Spleen (tissue), 11 donors: ENCODE measurements around the gene H6PD. TPM values are rescaled to one million over a fixed set of nuclear protein-coding genes. Genes with fewer than 3 reads are reported as not detected.

Source experiments
- DNase-seq: peaks from one replicate; pipeline ENCODE4 v3.0.0-alpha.2; 2020
- H3K27ac ChIP-seq, 8 donors: fragments of 200-600 bp; sonication (generic) in 7 of 8; 1 replicate in 4 of 8; 2 replicates in 4 of 8; pipeline versions ENCODE4 v1.5.0 to v1.8.0; 2016 to 2021; ENCODE audit warnings: inconsistent platforms in 4 of 8, mild to moderate bottlenecking in 4 of 8, moderate library complexity in 1 of 8
- H3K27me3 ChIP-seq, 7 donors: fragments of 200-600 bp; sonication (generic) in 6 of 7; replicated peaks in 1 of 7; 1 replicate in 4 of 7; 2 replicates in 3 of 7; pipeline versions ENCODE4 v1.5.0 to v1.8.0; 2016 to 2021; ENCODE audit warnings: inconsistent platforms in 3 of 7, mild to moderate bottlenecking in 1 of 7
- H3K36me3 ChIP-seq, 6 donors: fragments of 200-600 bp; sonication (generic) in 5 of 6; 1 replicate in 4 of 6; 2 replicates in 2 of 6; pipeline versions ENCODE4 v1.5.0 to v1.8.0; 2016 to 2021; ENCODE audit warnings: inconsistent platforms in 2 of 6
- H3K4me1 ChIP-seq, 6 donors: fragments of 200-600 bp; sonication (generic) in 5 of 6; 1 replicate in 3 of 6; 2 replicates in 3 of 6; pipeline versions ENCODE4 v1.5.0 to v1.8.0; 2016 to 2021; ENCODE audit warnings: inconsistent platforms in 3 of 6
- H3K4me3 ChIP-seq, 8 donors: fragments of 200-600 bp; sonication (generic) in 7 of 8; 1 replicate in 4 of 8; 2 replicates in 4 of 8; pipeline versions ENCODE4 v1.5.0 to v1.8.0; 2016 to 2021; ENCODE audit warnings: inconsistent platforms in 4 of 8, mild to moderate bottlenecking in 4 of 8, moderate library complexity in 2 of 8
- H3K9me3 ChIP-seq, 8 donors: fragments of 200-600 bp; sonication (generic) in 7 of 8; 1 replicate in 4 of 8; 2 replicates in 4 of 8; pipeline versions ENCODE4 v1.5.0 to v1.8.0; 2016 to 2021; ENCODE audit warnings: inconsistent platforms in 4 of 8
- POLR2A ChIP-seq, 3 donors: fragments of 450-650 bp; IDR thresholded peaks; one replicate each; pipeline ENCODE4 v1.5.1; 2017; ENCODE audit warnings: antibody characterized with exemption in 3 of 3, mild to moderate bottlenecking in 1 of 3
- POLR2AphosphoS5 ChIP-seq, 3 donors: sonication (generic); formaldehyde crosslinking; IDR thresholded peaks; one replicate each; pipeline ENCODE4 v1.5.1; 2017; ENCODE audit warnings: antibody characterized with exemption in 3 of 3
- whole genome bisulfite sequencing, 5 donors: extraction: QIAGEN DNeasy Blood & Tissue Kit in 3 of 5; methylation state at CpG; one replicate each; pipeline versions ENCODE4 v1.1.5 to v1.1.7; 2013 to 2018; 5-methylcytosine and 5-hydroxymethylcytosine counted together
- intact Hi-C: fragments of 100-400 bp; cut with DNase I; formaldehyde crosslinking; loops from one replicate; pipeline ENCODE4 v1.15.0; 2023; ENCODE audit warnings: low total_unique reads
- polyA plus RNA-seq, 3 donors: library from polyadenylated mRNA; stranded (reverse); fragments of 200-250 nt; gene quantifications; one replicate each; pipeline ENCODE4 v1.2.1, GENCODE V29; 2013
- total RNA-seq, 7 donors: library from RNA; depleted of rRNA in 3 of 7; stranded (reverse); fragments of >200 nt in 3 of 7; fragmentation: NEBNext Ultra II Directional in 4 of 7; extraction: Animal tissue kit (Norgen Biotek cat#: 25700) in 4 of 7; gene quantifications; one replicate each; pipeline versions ENCODE4 v1.1.0 to v1.2.1, GENCODE V29; 2016 to 2021
- TF ChIP-seq, protein P1 (sequence below), 11 experiments: fragments of 200-600 bp in 7 of 11; fragments of 450-650 bp in 4 of 11; sonication (generic) in 4 of 11; IDR thresholded peaks in 8 of 11; conservative IDR thresholded peaks in 3 of 11; 1 replicate in 7 of 11; 2 replicates in 4 of 11; pipeline versions ENCODE4 v1.4.0 to v1.8.0; 2016 to 2021; ENCODE audit warnings: antibody characterized with exemption in 11 of 11, inconsistent platforms in 4 of 11, mild to moderate bottlenecking in 1 of 11
- donor health status: healthy with polysubstance abuse.
- donor health status: DM: no; HTN: no; CAD: no; lungs with moderate emphysema.
- donor health status: DM: no; HTN: no; CAD: no.
- donor health status: Bipolar disorder and iron deficiency.
- donor health status: healthy.
- donor health status: DM: no; HTN: no; CAD: no.
- donor health status: DM: yes; HTN: yes; CAD: no.

The H6PD gene
- total and polyA plus RNA-seq, 10 donors, result 4.5 to 55.3 (median 35.5) TPM

DNA sequence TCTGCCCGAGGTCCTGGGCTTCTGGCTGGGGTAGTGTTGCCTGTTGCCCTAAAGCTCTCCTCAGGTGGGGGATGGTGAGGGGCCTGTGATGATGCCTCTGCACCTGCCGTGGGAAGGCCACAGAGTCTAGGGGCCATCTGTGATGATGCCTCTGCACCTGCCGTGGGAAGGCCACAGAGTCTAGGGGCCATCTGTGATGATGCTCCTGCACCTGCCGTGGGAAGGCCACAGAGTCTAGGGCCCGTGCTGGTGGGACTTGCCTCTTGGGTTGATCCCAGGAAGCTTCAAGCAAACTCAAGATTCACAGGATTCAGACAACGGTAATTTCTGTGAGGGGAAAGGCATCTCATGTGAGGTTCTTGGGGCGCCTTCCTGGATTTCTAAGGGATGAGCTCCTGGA, 75.4 kb downstream of the H6PD start:
- Histone ChIP-seq H3K4me3 (no peak overlapping the region), H3K4me1 (peaks cover 0 to 15% (median 0%) of the 10 kb centered on the region in 6 donors)

DNA sequence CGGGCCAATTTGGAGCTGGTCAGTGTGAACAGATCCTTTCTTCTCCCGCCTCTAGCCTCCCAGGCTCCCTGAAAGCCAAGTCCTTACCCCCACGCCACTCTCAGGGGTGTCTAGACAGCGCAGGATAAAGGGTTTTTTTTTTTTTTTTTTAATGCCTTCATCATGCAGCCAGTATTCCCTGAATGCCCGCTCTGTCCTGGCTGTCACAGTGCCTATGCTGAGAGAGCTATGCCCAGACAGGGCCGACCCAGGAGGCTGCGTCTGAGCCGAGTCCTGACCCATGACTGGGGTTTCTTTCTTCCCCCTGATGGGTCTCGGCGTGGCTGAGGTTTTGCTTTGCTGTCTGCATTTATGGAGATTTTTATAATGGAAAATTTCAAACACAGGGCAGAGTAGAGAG, 76.5 kb downstream of the H6PD start:
- TF ChIP-seq, protein P1, sequence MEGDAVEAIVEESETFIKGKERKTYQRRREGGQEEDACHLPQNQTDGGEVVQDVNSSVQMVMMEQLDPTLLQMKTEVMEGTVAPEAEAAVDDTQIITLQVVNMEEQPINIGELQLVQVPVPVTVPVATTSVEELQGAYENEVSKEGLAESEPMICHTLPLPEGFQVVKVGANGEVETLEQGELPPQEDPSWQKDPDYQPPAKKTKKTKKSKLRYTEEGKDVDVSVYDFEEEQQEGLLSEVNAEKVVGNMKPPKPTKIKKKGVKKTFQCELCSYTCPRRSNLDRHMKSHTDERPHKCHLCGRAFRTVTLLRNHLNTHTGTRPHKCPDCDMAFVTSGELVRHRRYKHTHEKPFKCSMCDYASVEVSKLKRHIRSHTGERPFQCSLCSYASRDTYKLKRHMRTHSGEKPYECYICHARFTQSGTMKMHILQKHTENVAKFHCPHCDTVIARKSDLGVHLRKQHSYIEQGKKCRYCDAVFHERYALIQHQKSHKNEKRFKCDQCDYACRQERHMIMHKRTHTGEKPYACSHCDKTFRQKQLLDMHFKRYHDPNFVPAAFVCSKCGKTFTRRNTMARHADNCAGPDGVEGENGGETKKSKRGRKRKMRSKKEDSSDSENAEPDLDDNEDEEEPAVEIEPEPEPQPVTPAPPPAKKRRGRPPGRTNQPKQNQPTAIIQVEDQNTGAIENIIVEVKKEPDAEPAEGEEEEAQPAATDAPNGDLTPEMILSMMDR (IDR thresholded peaks at IDR 0.05 in 8 of 11, conservative IDR thresholded peaks at IDR 0.05 in 3 of 11), result no peak
- TF ChIP-seq POLR2A (IDR thresholded peaks at IDR 0.05) (no peak), POLR2AphosphoS5 (IDR thresholded peaks at IDR 0.05) (no peak)
- no peak for DNase-seq
- no peak overlapping the region for H3K27ac ChIP-seq

More for the DNA sequence above, 75.4 kb downstream of the H6PD start:
- TF ChIP-seq, protein P1 (IDR thresholded peaks at IDR 0.05 in 8 of 11, conservative IDR thresholded peaks at IDR 0.05 in 3 of 11), result no peak
- TF ChIP-seq POLR2AphosphoS5 (IDR thresholded peaks at IDR 0.05), result no peak
- TF ChIP-seq POLR2A (IDR thresholded peaks at IDR 0.05), result no peak
- H3K9me3 ChIP-seq, result no peaks in the 10 kb centered on the region
- WGBS, 5 donors, result 86 to 96% (median 89%) methylated on average over 7 of the region's 7 CpGs
- intact Hi-C loops, result no loop called here
- H3K36me3 ChIP-seq, result no peaks in the 10 kb centered on the region
- no peak overlapping the region for H3K27ac ChIP-seq
- no peak for DNase-seq
- no peaks in the 10 kb centered on the region for H3K27me3 ChIP-seq

DNA sequence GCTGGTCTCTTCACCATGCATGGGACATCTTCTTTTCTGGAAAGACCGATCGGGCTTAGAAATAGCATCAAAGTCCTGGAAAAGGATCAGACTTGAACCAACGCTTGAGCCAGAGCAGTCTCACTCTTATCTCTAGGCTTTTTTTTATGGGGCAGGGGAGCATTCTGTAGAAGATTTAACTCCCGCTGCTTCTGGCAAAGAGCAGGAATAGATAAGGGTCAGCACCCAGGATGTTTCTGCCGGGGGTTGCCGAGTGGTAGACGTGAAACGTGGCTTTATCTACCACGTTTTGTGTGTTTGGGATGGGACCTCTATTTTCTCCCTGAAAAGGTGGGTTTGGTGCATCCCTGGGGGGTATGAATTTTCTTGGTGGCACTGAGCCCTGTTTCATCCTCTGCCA, 76.9 kb downstream of the H6PD start:
- H3K27ac ChIP-seq, result no peak overlapping the region
- DNase-seq, result no peak
- TF ChIP-seq, protein P1 (IDR thresholded peaks at IDR 0.05 in 8 of 11, conservative IDR thresholded peaks at IDR 0.05 in 3 of 11), result no peak
- no peak for TF ChIP-seq POLR2A (IDR thresholded peaks at IDR 0.05)
- TF ChIP-seq POLR2AphosphoS5 (IDR thresholded peaks at IDR 0.05), result no peak
- H3K4me1 ChIP-seq, result peaks cover 0 to 12% (median 3%) of the 10 kb centered on the region in 6 donors
- H3K27me3 ChIP-seq, result no peaks in the 10 kb centered on the region
- intact Hi-C loops, result no loop called here
- 79 to 97% (median 93%) methylated on average over 9 of the region's 9 CpGs for WGBS, 5 donors
- no peaks in the 10 kb centered on the region for H3K9me3 ChIP-seq
- H3K36me3 ChIP-seq, result no peaks in the 10 kb centered on the region
- H3K4me3 ChIP-seq, result no peak overlapping the region

More for the DNA sequence above, 76.5 kb downstream of the H6PD start:
- Histone ChIP-seq H3K4me1 (peaks cover 0 to 15% (median 3%) of the 10 kb centered on the region in 6 donors), H3K27me3 (no peaks in the 10 kb centered on the region), H3K9me3 (no peaks in the 10 kb centered on the region), H3K36me3 (no peaks in the 10 kb centered on the region), H3K4me3 (no peak overlapping the region)
- WGBS, 5 donors, result 91 to 96% (median 94%) methylated on average over 10 of the region's 10 CpGs
- intact Hi-C loops, result no loop called here

DNA sequence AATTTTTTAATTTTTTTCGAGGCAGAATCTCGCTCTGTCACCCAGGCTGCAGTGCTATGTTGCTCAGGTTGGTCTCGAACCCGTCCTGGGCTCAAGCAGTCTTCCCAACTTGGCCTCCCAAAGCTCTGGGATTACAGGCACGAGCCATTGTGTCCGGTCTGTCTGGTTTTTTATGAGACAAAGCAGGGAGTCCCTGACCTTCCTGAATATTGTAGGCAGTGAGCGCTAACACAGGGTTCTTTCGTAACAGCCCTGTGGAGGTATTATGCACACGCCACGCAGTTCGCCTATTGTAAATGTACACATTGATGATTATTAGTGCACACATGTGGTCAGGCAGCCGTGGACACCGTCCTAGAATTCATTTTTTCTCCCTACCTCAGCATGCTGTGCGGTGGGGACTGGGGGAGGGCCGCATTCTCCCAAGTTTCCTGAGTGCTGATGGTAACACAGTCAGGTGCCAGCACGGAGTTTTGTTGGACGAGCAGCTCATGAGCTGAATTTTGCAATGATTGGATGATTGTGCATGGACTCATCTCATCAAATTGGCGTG, 77.7 kb downstream of the H6PD start:
- TF ChIP-seq POLR2AphosphoS5 (IDR thresholded peaks at IDR 0.05), result no peak
- TF ChIP-seq, protein P1 (IDR thresholded peaks at IDR 0.05 in 8 of 11, conservative IDR thresholded peaks at IDR 0.05 in 3 of 11), result no peak
- TF ChIP-seq POLR2A (IDR thresholded peaks at IDR 0.05), result no peak
- no peak overlapping the region for H3K4me3 ChIP-seq
- DNase-seq, result no peak
- no peaks in the 10 kb centered on the region for H3K36me3 ChIP-seq
- 86 to 94% (median 90%) methylated on average over 18 of the region's 18 CpGs for WGBS, 5 donors
- intact Hi-C loops, result no loop called here
- no peaks in the 10 kb centered on the region for H3K27me3 ChIP-seq
- no peak overlapping the region for H3K27ac ChIP-seq
- no peaks in the 10 kb centered on the region for H3K9me3 ChIP-seq
- peaks cover 0 to 16% (median 4%) of the 10 kb centered on the region in 6 donors for H3K4me1 ChIP-seq
